Fibroblast of lung (primary cell): ENCODE data around the gene SYT12. TPM values are rescaled to one million over a fixed set of nuclear protein-coding genes. Genes with fewer than 3 reads are reported as not detected.

Experiments used
- DNase-seq, 2 donors: peaks; one replicate each; pipeline versions ENCODE4 v3.0.0 to v3.0.0-alpha.2; 2010; ENCODE audit warnings: low read depth in 2 of 2
- H2AFZ ChIP-seq: 2 replicates; pipeline ENCODE4 v1.5.1; 2012; ENCODE audit warnings: low read length, control low read depth, inconsistent platforms
- H3K27ac ChIP-seq: 2 replicates; pipeline ENCODE4 v1.5.1; 2011; ENCODE audit warnings: low read length, control low read depth; ENCODE audit not compliant: insufficient read depth
- H3K27me3 ChIP-seq: 2 replicates; pipeline ENCODE4 v1.5.1; 2011; ENCODE audit warnings: mild to moderate bottlenecking, low read length; ENCODE audit not compliant: control insufficient read depth, insufficient read depth
- H3K36me3 ChIP-seq: 2 replicates; pipeline ENCODE4 v1.5.1; 2011; ENCODE audit warnings: low read length; ENCODE audit not compliant: control insufficient read depth, insufficient read depth
- H3K4me1 ChIP-seq: 2 replicates; pipeline ENCODE4 v1.5.1; 2011; ENCODE audit warnings: low read length; ENCODE audit not compliant: control insufficient read depth, insufficient read depth; ENCODE audit errors: extremely low read depth
- H3K4me2 ChIP-seq: 2 replicates; pipeline ENCODE4 v1.5.1; 2011; ENCODE audit warnings: low read length, control low read depth; ENCODE audit not compliant: insufficient read depth; ENCODE audit errors: extremely low read depth
- H3K4me3 ChIP-seq, 4 experiments: fragments of 200-600 bp in 1 of 4; sonication (generic) in 1 of 4; replicated peaks in 1 of 4; 2 replicates each; pipeline ENCODE4 v1.5.1; 2011 to 2016; ENCODE audit warnings: low read length in 4 of 4, low read depth in 3 of 4, mild to moderate bottlenecking in 3 of 4, control low read depth in 2 of 4, inconsistent platforms in 1 of 4, mixed read lengths in 1 of 4; ENCODE audit not compliant: insufficient read depth in 1 of 4; ENCODE audit errors: control extremely low read depth in 1 of 4
- H3K79me2 ChIP-seq: 2 replicates; pipeline ENCODE4 v1.5.1; 2012; ENCODE audit warnings: mild to moderate bottlenecking, low read length, inconsistent platforms; ENCODE audit not compliant: control insufficient read depth, insufficient read depth
- H3K9ac ChIP-seq: 2 replicates; pipeline ENCODE4 v1.5.1; 2011; ENCODE audit warnings: mild to moderate bottlenecking, low read length, control low read depth; ENCODE audit not compliant: insufficient read depth
- H3K9me3 ChIP-seq: 2 replicates; pipeline ENCODE4 v1.5.1; 2012; ENCODE audit warnings: low read depth, low read length; ENCODE audit not compliant: control insufficient read depth, insufficient read depth
- H4K20me1 ChIP-seq: 2 replicates; pipeline ENCODE4 v1.5.1; 2011; ENCODE audit warnings: low read length; ENCODE audit not compliant: control insufficient read depth, insufficient read depth; ENCODE audit errors: extremely low read depth
- CTCF ChIP-seq, 2 donors: IDR thresholded peaks in 1 of 2; conservative IDR thresholded peaks in 1 of 2; 1 replicate in 1 of 2; 2 replicates in 1 of 2; pipeline ENCODE4 v1.5.1; 2011 to 2012; ENCODE audit warnings: low read length in 2 of 2, control low read depth in 1 of 2, inconsistent platforms in 1 of 2, low read depth in 1 of 2, mild to moderate bottlenecking in 1 of 2
- EZH2 ChIP-seq: IDR thresholded peaks from 2 replicates; pipeline ENCODE4 v1.5.1; 2012; ENCODE audit warnings: low read length, control low read depth, mild to moderate bottlenecking; ENCODE audit errors: missing control alignments
- polyA plus RNA-seq, 2 donors: library from polyadenylated mRNA; depleted of rRNA in 1 of 2; stranded (reverse) in 1 of 2; unstranded in 1 of 2; fragments of >200 nt; gene quantifications; 2 replicates each; pipeline ENCODE4 v1.2.1, GENCODE V29; 2011 to 2012; ENCODE audit warnings: missing spikeins in 1 of 2
- total RNA-seq: library from RNA; depleted of rRNA; stranded (reverse); fragments of >200 nt; gene quantifications from 2 replicates; pipeline ENCODE4 v1.2.1, GENCODE V29; 2014

Gene SYT12
- total and polyA plus RNA-seq, 2 donors (not counting 1 experiment from before 2014, with no cell fraction given): under 0.01 TPM; not detected in 1

- Histone ChIP-seq H3K4me2 (no peak within 1 kb of the TSS), H3K27ac (no peak within 1 kb of the TSS), H3K4me1 (peaks cover 15% of the 10 kb centered on the region), H2AFZ (no peak within 1 kb of the TSS), H3K36me3 (no peaks in the 10 kb centered on the region), H4K20me1 (no peaks in the 10 kb centered on the region), H3K27me3 (no peaks in the 10 kb centered on the region), H3K9me3 (no peaks in the 10 kb centered on the region), H3K9ac (no peak within 1 kb of the TSS), H3K4me3 (no peak within 1 kb of the TSS), H3K79me2 (no peaks in the 10 kb centered on the region)
- TF ChIP-seq EZH2 (no peak), CTCF (conservative IDR thresholded peaks at IDR 0.05 in 1 of 2, IDR thresholded peaks at IDR 0.05 in 1 of 2; ENCODE audit: low read depth in 1 of 2, low read length in 2 of 2) (no peak)
- DNase-seq: peak in 1 of 2 donors; percentile 38
These were observed 48.1 kb upstream of the SYT12 start, which contains the start of gene C11orf86 for GRCh38 chr11:66974724-66975404. Gene C11orf86 (plus strand): TSS chr11:66975304. CDS start chr11:66975363, 59 bp downstream.

- H3K27me3 ChIP-seq: no peaks in the 10 kb centered on the region
- no peak overlapping the region for H2AFZ ChIP-seq
- H3K36me3 ChIP-seq: no peaks in the 10 kb centered on the region
- no peak for DNase-seq
- H3K4me3 ChIP-seq: no peak overlapping the region
- H3K9me3 ChIP-seq: no peaks in the 10 kb centered on the region
- H3K4me1 ChIP-seq: peaks cover 9% of the 10 kb centered on the region
- H3K27ac ChIP-seq: no peak overlapping the region
- no peaks in the 10 kb centered on the region for H3K79me2 ChIP-seq
- H3K4me2 ChIP-seq: no peak overlapping the region
- no peaks in the 10 kb centered on the region for H4K20me1 ChIP-seq
- no peak for TF ChIP-seq EZH2
- no peak for TF ChIP-seq CTCF (conservative IDR thresholded peaks at IDR 0.05 in 1 of 2, IDR thresholded peaks at IDR 0.05 in 1 of 2; ENCODE audit: low read depth in 1 of 2, low read length in 2 of 2)
- no peak overlapping the region for H3K9ac ChIP-seq
These were observed 47.4 kb upstream of the SYT12 start for GRCh38 chr11:66975405-66976027.

- peaks cover 6% of the 10 kb centered on the region for H3K4me1 ChIP-seq
- H3K9ac ChIP-seq: no peak overlapping the region
- H2AFZ ChIP-seq: no peak overlapping the region
- no peak overlapping the region for H3K4me3 ChIP-seq
- H3K36me3 ChIP-seq: no peaks in the 10 kb centered on the region
- no peak overlapping the region for H3K27ac ChIP-seq
- H3K79me2 ChIP-seq: no peaks in the 10 kb centered on the region
- H4K20me1 ChIP-seq: no peaks in the 10 kb centered on the region
- no peak overlapping the region for H3K4me2 ChIP-seq
- peak in 1 of 2 donors; percentile 37 for DNase-seq
- H3K9me3 ChIP-seq: no peaks in the 10 kb centered on the region
- no peaks in the 10 kb centered on the region for H3K27me3 ChIP-seq
- TF ChIP-seq EZH2 (no peak), CTCF (conservative IDR thresholded peaks at IDR 0.05 in 1 of 2, IDR thresholded peaks at IDR 0.05 in 1 of 2; ENCODE audit: low read depth in 1 of 2, low read length in 2 of 2) (peak; percentile 70 to 84)
These were observed 46.9 kb upstream of the SYT12 start for GRCh38 chr11:66976028-66976467.
